HepG2 (cell line): ENCODE results near the gene TTF2.

Experiments
- CBX5 ChIP-seq: sonication (generic); formaldehyde crosslinking; IDR thresholded peaks from 2 replicates; pipeline ENCODE4 v1.4.0; 2020; ENCODE audit warnings: missing genetic modification reagents, borderline replicate concordance
- CEBPB ChIP-seq: IDR thresholded peaks from 2 replicates; pipeline ENCODE4 v1.6.1; 2011; ENCODE audit warnings: low read depth, low read length, improper control_type of control experiment, borderline replicate concordance
- CENPBD1 ChIP-seq: sonication (generic); formaldehyde crosslinking; IDR thresholded peaks from 2 replicates; pipeline ENCODE4 v1.8.0; 2022; ENCODE audit warnings: missing genetic modification reagents, low read depth, mild to moderate bottlenecking, borderline replicate concordance
- CHD2 ChIP-seq: IDR thresholded peaks from 2 replicates; pipeline ENCODE4 v1.6.1; 2011; ENCODE audit warnings: low read depth, low read length, improper control_type of control experiment
- CREB1 ChIP-seq, 2 experiments: fragments of 450-650 bp in 1 of 2; IDR thresholded peaks; 2 replicates each; pipeline ENCODE4 v1.6.1; 2016 to 2017; ENCODE audit warnings: control low read depth in 1 of 2, mild to moderate bottlenecking in 1 of 2, missing compliant biosample characterization in 1 of 2, missing genetic modification characterization in 1 of 2
- ELF1 ChIP-seq: sonication (generic); formaldehyde crosslinking; IDR thresholded peaks from 2 replicates; pipeline ENCODE4 v1.4.0; 2020; ENCODE audit warnings: missing genetic modification reagents
- ESRRA ChIP-seq: sonication (generic); formaldehyde crosslinking; IDR thresholded peaks from 2 replicates; pipeline ENCODE4 v1.5.1; 2020; ENCODE audit warnings: mild to moderate bottlenecking, low read depth, missing genetic modification reagents
- FOSL1 ChIP-seq: sonication (generic); formaldehyde crosslinking; IDR thresholded peaks from 2 replicates; pipeline ENCODE4 v1.9.0; 2021; ENCODE audit warnings: missing genetic modification reagents, borderline replicate concordance
- NR1H2 ChIP-seq: sonication (generic); formaldehyde crosslinking; IDR thresholded peaks from 2 replicates; pipeline ENCODE4 v1.8.1; 2022; ENCODE audit warnings: low read depth, missing genetic modification reagents, borderline replicate concordance
- POLR2A ChIP-seq, 2 experiments: IDR thresholded peaks; 2 replicates each; pipeline ENCODE4 v1.6.1; 2011; ENCODE audit warnings: low read depth in 2 of 2, low read length in 2 of 2, mild to moderate bottlenecking in 1 of 2, moderate library complexity in 1 of 2; ENCODE audit not compliant: insufficient read depth in 1 of 2
- ZMYM3 ChIP-seq: sonication (generic); formaldehyde crosslinking; IDR thresholded peaks from 2 replicates; pipeline ENCODE4 v1.5.1; 2020; ENCODE audit warnings: mild to moderate bottlenecking, missing genetic modification reagents
- ZNF7 ChIP-seq: IDR thresholded peaks from 2 replicates; pipeline ENCODE4 v1.6.1; 2016; ENCODE audit warnings: missing biosample characterization, missing genetic modification reagents
- TF ChIP-seq, protein P1 (sequence below): sonication (generic); formaldehyde crosslinking; IDR thresholded peaks from 2 replicates; pipeline ENCODE4 v1.5.0; 2020; ENCODE audit warnings: mild to moderate bottlenecking, missing genetic modification reagents, moderate library complexity

GRCh38 chr1:117143871-117144270, 83.7 kb downstream of the TTF2 start:
- TF ChIP-seq, protein P1, sequence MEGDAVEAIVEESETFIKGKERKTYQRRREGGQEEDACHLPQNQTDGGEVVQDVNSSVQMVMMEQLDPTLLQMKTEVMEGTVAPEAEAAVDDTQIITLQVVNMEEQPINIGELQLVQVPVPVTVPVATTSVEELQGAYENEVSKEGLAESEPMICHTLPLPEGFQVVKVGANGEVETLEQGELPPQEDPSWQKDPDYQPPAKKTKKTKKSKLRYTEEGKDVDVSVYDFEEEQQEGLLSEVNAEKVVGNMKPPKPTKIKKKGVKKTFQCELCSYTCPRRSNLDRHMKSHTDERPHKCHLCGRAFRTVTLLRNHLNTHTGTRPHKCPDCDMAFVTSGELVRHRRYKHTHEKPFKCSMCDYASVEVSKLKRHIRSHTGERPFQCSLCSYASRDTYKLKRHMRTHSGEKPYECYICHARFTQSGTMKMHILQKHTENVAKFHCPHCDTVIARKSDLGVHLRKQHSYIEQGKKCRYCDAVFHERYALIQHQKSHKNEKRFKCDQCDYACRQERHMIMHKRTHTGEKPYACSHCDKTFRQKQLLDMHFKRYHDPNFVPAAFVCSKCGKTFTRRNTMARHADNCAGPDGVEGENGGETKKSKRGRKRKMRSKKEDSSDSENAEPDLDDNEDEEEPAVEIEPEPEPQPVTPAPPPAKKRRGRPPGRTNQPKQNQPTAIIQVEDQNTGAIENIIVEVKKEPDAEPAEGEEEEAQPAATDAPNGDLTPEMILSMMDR: no peak
- no peak for TF ChIP-seq CEBPB
- TF ChIP-seq CHD2: no peak
- no peak for TF ChIP-seq POLR2A (IDR thresholded peaks at IDR 0.05; ENCODE audit: insufficient read depth in 1 of 2, low read depth in 2 of 2, low read length in 2 of 2)
- TF ChIP-seq NR1H2: no peak
- no peak for TF ChIP-seq ZNF7 (CRISPR knock-in tag)
- no peak for TF ChIP-seq ESRRA (CRISPR knock-in tag)
- no peak for TF ChIP-seq CREB1 (IDR thresholded peaks at IDR 0.05)
- no peak for TF ChIP-seq CREB1 (CRISPR knock-in tag; IDR thresholded peaks at IDR 0.05)
- TF ChIP-seq FOSL1: no peak
- TF ChIP-seq ZMYM3 (CRISPR knock-in tag): no peak
- TF ChIP-seq CBX5 (CRISPR knock-in tag): no peak
- TF ChIP-seq ELF1 (CRISPR knock-in tag): no peak
- TF ChIP-seq CENPBD1 (CRISPR knock-in tag): no peak
